GM23248 (cell line): Measurements from ENCODE around the gene RPS6KB2.

Source experiments
- EZH2 ChIP-seq: fragments of 200-600 bp; sonication (generic); IDR thresholded peaks from 2 replicates; pipeline ENCODE4 v1.6.1; 2018; ENCODE audit warnings: antibody characterized with exemption, mild to moderate bottlenecking; ENCODE audit not compliant: insufficient read depth, poor library complexity, severe bottlenecking
- EZH2phosphoT487 ChIP-seq: fragments of 200-600 bp; sonication (generic); IDR thresholded peaks from 2 replicates; pipeline ENCODE4 v1.6.1; 2018; ENCODE audit warnings: antibody characterized with exemption, moderate library complexity, mild to moderate bottlenecking, low read depth; ENCODE audit not compliant: insufficient read depth

DNA sequence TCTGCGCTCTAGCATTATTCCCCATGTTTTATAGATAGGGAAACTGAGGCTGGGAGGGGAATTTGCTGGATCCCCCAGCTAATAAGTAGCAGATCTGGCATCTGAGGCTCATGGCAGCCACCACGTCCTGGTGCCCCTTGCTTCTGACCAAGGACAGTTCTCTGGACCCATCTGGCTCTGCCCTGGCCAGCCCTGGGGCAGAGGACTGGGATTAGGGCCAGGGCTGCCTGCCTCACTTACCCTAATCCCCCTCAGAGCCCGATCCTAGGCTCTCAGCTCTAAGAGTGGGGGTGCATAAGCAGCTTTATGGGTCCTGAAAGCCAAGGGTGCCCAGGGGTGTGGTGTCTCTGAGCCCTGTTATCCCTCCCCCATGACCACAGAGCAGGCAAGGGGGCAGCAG is 26.8 kb downstream of the RPS6KB2 start, which contains the start of gene CABP4:
- no peak for TF ChIP-seq EZH2
- no peak for TF ChIP-seq EZH2phosphoT487
